ENCODE measurements around the gene WWOX.

GRCh38 chr16:78479723-78480122 lies 380.3 kb downstream of the WWOX start:
- TF ChIP-seq POLR2A (IDR thresholded peaks at IDR 0.05; ENCODE audit: control extremely low read depth in 1 of 2, low read depth in 2 of 2, low read length in 2 of 2): no peak
- no peak for TF ChIP-seq TAF7 (optimal IDR thresholded peaks at IDR 0.05; ENCODE audit: borderline replicate concordance, low read depth, low read length)
- TF ChIP-seq, protein P1, sequence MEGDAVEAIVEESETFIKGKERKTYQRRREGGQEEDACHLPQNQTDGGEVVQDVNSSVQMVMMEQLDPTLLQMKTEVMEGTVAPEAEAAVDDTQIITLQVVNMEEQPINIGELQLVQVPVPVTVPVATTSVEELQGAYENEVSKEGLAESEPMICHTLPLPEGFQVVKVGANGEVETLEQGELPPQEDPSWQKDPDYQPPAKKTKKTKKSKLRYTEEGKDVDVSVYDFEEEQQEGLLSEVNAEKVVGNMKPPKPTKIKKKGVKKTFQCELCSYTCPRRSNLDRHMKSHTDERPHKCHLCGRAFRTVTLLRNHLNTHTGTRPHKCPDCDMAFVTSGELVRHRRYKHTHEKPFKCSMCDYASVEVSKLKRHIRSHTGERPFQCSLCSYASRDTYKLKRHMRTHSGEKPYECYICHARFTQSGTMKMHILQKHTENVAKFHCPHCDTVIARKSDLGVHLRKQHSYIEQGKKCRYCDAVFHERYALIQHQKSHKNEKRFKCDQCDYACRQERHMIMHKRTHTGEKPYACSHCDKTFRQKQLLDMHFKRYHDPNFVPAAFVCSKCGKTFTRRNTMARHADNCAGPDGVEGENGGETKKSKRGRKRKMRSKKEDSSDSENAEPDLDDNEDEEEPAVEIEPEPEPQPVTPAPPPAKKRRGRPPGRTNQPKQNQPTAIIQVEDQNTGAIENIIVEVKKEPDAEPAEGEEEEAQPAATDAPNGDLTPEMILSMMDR (IDR thresholded peaks at IDR 0.05; ENCODE audit: control extremely low read depth in 1 of 3, insufficient read depth in 1 of 3, low read depth in 1 of 3, low read length in 3 of 3): no peak
- TF ChIP-seq NRF1 (IDR thresholded peaks at IDR 0.05; ENCODE audit: low read depth, low read length): no peak
- TF ChIP-seq EP300 (IDR thresholded peaks at IDR 0.05; ENCODE audit: borderline replicate concordance in 1 of 2, low read depth in 2 of 2, low read length in 2 of 2): no peak
- no peak for TF ChIP-seq EGR1 (IDR thresholded peaks at IDR 0.05; ENCODE audit: borderline replicate concordance, low read depth, low read length)
- TF ChIP-seq EZH2 (IDR thresholded peaks at IDR 0.05; ENCODE audit: low read depth, low read length, severe bottlenecking): no peak
- TF ChIP-seq HDAC6 (IDR thresholded peaks at IDR 0.05; ENCODE audit: low read depth, low read length): no peak
- TF ChIP-seq SP1 (IDR thresholded peaks at IDR 0.05; ENCODE audit: low read depth, low read length): no peak

Measured in H1 (cell line).